Tibial nerve (tissue), 4 donors: ENCODE results near the gene STXBP2. TPM values are rescaled to one million over a fixed set of nuclear protein-coding genes. Genes with fewer than 3 reads are reported as not detected.
A peak's percentile ranks its signal among the peaks of the same experiment; 100 is the strongest.

Experiments used
- DNase-seq, 2 donors: peaks; one replicate each; pipeline ENCODE4 v3.0.0-alpha.2; 2019; ENCODE audit warnings: low spot score in 2 of 2
- H3K27ac ChIP-seq, 4 donors: fragments of 200-600 bp; sonication (generic) in 3 of 4; one replicate each; pipeline ENCODE4 v1.5.1; 2017 to 2019; ENCODE audit warnings: mild to moderate bottlenecking in 1 of 4
- H3K27me3 ChIP-seq, 2 donors: fragments of 200-600 bp; sonication (generic) in 1 of 2; one replicate each; pipeline versions ENCODE4 v1.5.1 to v1.6.0; 2017 to 2019
- H3K36me3 ChIP-seq, 3 donors: fragments of 200-600 bp; sonication (generic); one replicate each; pipeline ENCODE4 v1.5.1; 2018 to 2019
- H3K4me1 ChIP-seq, 4 donors: fragments of 200-600 bp; sonication (generic) in 3 of 4; one replicate each; pipeline ENCODE4 v1.5.1; 2017 to 2019
- H3K4me3 ChIP-seq, 4 donors: fragments of 200-600 bp; sonication (generic) in 3 of 4; one replicate each; pipeline ENCODE4 v1.5.1; 2017 to 2019; ENCODE audit warnings: mild to moderate bottlenecking in 1 of 4, moderate library complexity in 1 of 4
- H3K9me3 ChIP-seq, 4 donors: fragments of 200-600 bp; sonication (generic) in 3 of 4; one replicate each; pipeline ENCODE4 v1.5.1; 2017 to 2019
- CTCF ChIP-seq, 5 experiments: fragments of 200-600 bp in 3 of 5; fragments of 450-650 bp in 2 of 5; sonication (generic) in 3 of 5; IDR thresholded peaks; one replicate each; pipeline ENCODE4 v1.5.1; 2016 to 2019; ENCODE audit warnings: antibody characterized with exemption in 5 of 5, mild to moderate bottlenecking in 3 of 5, moderate library complexity in 2 of 5
- EP300 ChIP-seq, 2 donors: sonication (generic); formaldehyde crosslinking; IDR thresholded peaks; one replicate each; pipeline ENCODE4 v1.6.1; 2017; ENCODE audit warnings: antibody characterized with exemption in 2 of 2, mild to moderate bottlenecking in 1 of 2
- POLR2A ChIP-seq, 2 donors: fragments of 450-650 bp; IDR thresholded peaks; one replicate each; pipeline ENCODE4 v1.6.1; 2017; ENCODE audit warnings: antibody characterized with exemption in 2 of 2, mild to moderate bottlenecking in 2 of 2, moderate library complexity in 2 of 2
- WGBS, 2 donors: methylation state at CpG; one replicate each; pipeline ENCODE4 v1.1.5; 2018; 5-methylcytosine and 5-hydroxymethylcytosine counted together
- total RNA-seq, 4 donors: library from RNA; depleted of rRNA; stranded (reverse); fragments of >200 nt; gene quantifications; one replicate each; pipeline ENCODE4 v1.1.0, GENCODE V29; 2016

Gene STXBP2
- total RNA-seq, 4 donors from 2014 or later = 8.7 to 24.0 (median 13.0) TPM

DNA sequence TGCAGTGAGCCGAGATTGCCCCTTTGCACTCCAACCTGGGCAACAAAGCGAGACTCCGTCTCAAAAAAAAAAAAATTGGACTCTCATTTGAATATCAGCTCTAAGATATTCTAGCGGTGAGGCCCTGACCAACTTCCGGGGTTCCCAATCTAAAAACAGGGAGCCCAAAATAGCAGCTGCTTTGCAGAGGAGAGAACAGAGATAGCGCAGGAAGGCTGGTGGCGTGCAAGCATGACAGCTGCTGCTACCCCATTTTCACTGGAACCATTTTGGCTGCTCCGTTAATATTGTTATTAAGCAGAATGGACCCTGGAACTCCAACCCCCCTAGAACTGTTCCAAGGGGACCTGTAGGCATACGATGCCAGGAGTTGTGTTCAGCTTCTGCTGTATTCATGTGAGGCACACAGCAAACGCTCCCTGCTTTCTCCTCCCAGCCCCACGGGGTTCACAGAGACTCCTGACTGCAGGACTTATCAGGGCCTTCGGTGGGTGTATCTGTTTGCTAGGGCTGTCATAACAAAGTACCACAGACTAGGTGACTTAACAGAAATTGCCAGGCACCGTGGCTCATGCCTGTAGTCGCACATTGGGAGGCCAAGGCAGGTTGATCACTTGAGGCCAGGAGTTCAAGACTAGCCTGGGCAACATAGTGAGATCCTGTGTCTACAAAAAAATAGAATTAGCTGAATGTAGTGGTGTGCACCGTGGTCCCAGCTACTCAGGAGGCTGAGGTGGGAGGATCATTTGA is 11.5 kb downstream of the STXBP2 start:
- peaks cover 0 to 30% of the 10 kb centered on the region in 2 donors for H3K27me3 ChIP-seq
- H3K9me3 ChIP-seq = no peaks in the 10 kb centered on the region
- peaks cover 0 to 8% (median 0%) of the 10 kb centered on the region in 4 donors for H3K4me1 ChIP-seq
- TF ChIP-seq CTCF (IDR thresholded peaks at IDR 0.05) = no peak
- no peak for TF ChIP-seq EP300 (IDR thresholded peaks at IDR 0.05)
- TF ChIP-seq POLR2A (IDR thresholded peaks at IDR 0.05) = no peak
- H3K4me3 ChIP-seq = no peak overlapping the region
- WGBS, 2 donors = 79 to 84% methylated on average over 15 of the region's 15 CpGs
- no peak overlapping the region for H3K27ac ChIP-seq
- H3K36me3 ChIP-seq = no peaks in the 10 kb centered on the region
- DNase-seq = no peak

DNA sequence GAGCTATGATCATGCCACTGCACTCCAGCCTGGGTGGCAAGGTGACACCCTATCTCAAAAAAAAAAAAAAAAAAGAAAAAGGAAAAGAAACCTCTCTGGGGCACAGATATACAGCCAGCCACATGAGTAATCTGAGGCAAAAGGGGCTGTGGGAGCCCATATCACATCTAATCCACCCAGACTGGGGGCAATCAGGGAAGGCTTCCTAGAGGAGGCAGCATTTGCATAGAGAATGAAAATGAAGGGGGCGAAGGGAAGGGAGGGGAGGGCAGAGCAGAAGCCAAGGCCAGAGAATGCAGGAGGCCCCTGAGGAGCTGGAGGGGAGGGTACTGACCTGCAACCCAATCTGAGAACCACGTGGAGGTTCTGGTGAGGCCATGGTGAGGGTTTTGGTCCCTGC is 13.2 kb downstream of the STXBP2 start:
- H3K9me3 ChIP-seq = no peaks in the 10 kb centered on the region
- H3K27me3 ChIP-seq = peaks cover 0 to 29% of the 10 kb centered on the region in 2 donors
- H3K27ac ChIP-seq = no peak overlapping the region
- 37 to 38% methylated on average over 2 of the region's 2 CpGs for WGBS, 2 donors
- TF ChIP-seq CTCF (IDR thresholded peaks at IDR 0.05) = no peak
- TF ChIP-seq POLR2A (IDR thresholded peaks at IDR 0.05) = no peak
- no peak for TF ChIP-seq EP300 (IDR thresholded peaks at IDR 0.05)
- H3K36me3 ChIP-seq = no peaks in the 10 kb centered on the region
- peaks cover 0 to 8% (median 0%) of the 10 kb centered on the region in 4 donors for H3K4me1 ChIP-seq
- H3K4me3 ChIP-seq = no peak overlapping the region
- DNase-seq = no peak

GRCh38 chr19:7652061-7652641 is 15.2 kb downstream of the STXBP2 start:
- H3K27me3 ChIP-seq = peaks cover 0 to 27% of the 10 kb centered on the region in 2 donors
- DNase-seq = peak; percentile 42 to 73
- H3K27ac ChIP-seq = no peak overlapping the region
- H3K36me3 ChIP-seq = no peaks in the 10 kb centered on the region
- TF ChIP-seq CTCF (IDR thresholded peaks at IDR 0.05) (peak; percentile 88 to 98 (median 95)), POLR2A (IDR thresholded peaks at IDR 0.05) (no peak), EP300 (IDR thresholded peaks at IDR 0.05) (no peak)
- H3K9me3 ChIP-seq = no peaks in the 10 kb centered on the region
- peak overlapping the region in 1 of 4 donors; percentile 26 for H3K4me3 ChIP-seq
- 4 to 5% methylated on average over 28 of the region's 28 CpGs for WGBS, 2 donors
- peaks cover 0 to 8% (median 0%) of the 10 kb centered on the region in 4 donors for H3K4me1 ChIP-seq

GRCh38 chr19:7654401-7654800 is 17.5 kb downstream of the STXBP2 start:
- no peak overlapping the region for H3K27ac ChIP-seq
- peaks cover 0 to 11% (median 0%) of the 10 kb centered on the region in 4 donors for H3K4me1 ChIP-seq

More at GRCh38 chr19:7654401-7654800, 17.5 kb downstream of the STXBP2 start:
- Histone ChIP-seq H3K9me3 (no peaks in the 10 kb centered on the region), H3K27me3 (peaks cover 0 to 21% of the 10 kb centered on the region in 2 donors), H3K36me3 (no peaks in the 10 kb centered on the region), H3K4me3 (no peak overlapping the region)
- no peak for DNase-seq
- TF ChIP-seq EP300 (IDR thresholded peaks at IDR 0.05) = no peak
- no peak for TF ChIP-seq CTCF (IDR thresholded peaks at IDR 0.05)
- no peak for TF ChIP-seq POLR2A (IDR thresholded peaks at IDR 0.05)
- WGBS, 2 donors = 52 to 55% methylated on average over 8 of the region's 8 CpGs
